H1 (cell line): Measurements from ENCODE around the gene TMEM151B. TPM values are rescaled to one million over a fixed set of nuclear protein-coding genes. Genes with fewer than 3 reads are reported as not detected.

ENCODE experiments used
- CTCF ChIA-PET: fragments of 300-600 bp; sonication (Branson Sonifier 250); formaldehyde crosslinking; loops from one replicate; lab custom pipeline; 2021; ENCODE audit not compliant: partially characterized antibody; lab: Charles Lee
- POLR2A ChIA-PET: fragments of 300-600 bp; sonication (Branson Sonifier 250); formaldehyde crosslinking; loops from one replicate; lab custom pipeline; 2021; ENCODE audit warnings: inconsistent platforms; ENCODE audit not compliant: partially characterized antibody; lab: Charles Lee
- DNase-seq, 2 experiments: peaks; one replicate each; pipeline versions ENCODE4 v3.0.0 to v3.0.0-alpha.2; 2010 to 2022; ENCODE audit warnings: low spot score in 2 of 2, low read depth in 1 of 2, mixed read lengths in 1 of 2
- FAIRE-seq: peaks from 2 replicates; lab custom pipeline; 2011; peaks lifted over from hg19 to GRCh38; lab: Jason Lieb, UNC
- H2AFZ ChIP-seq: 2 replicates; pipeline ENCODE4 v1.8.1; 2012; ENCODE audit warnings: low read length, inconsistent platforms
- H2AK5ac ChIP-seq: 2 replicates; pipeline ENCODE4 v1.6.1; 2013; ENCODE audit warnings: low read depth, low read length
- H2BK120ac ChIP-seq: replicated peaks from 2 replicates; pipeline ENCODE3; 2013; ENCODE audit warnings: low read depth, low read length, inconsistent platforms
- H2BK12ac ChIP-seq: 2 replicates; pipeline ENCODE4 v1.6.1; 2013; ENCODE audit warnings: low read depth, low read length
- H2BK15ac ChIP-seq: 2 replicates; pipeline ENCODE4 v1.6.1; 2013; ENCODE audit warnings: low read length
- H2BK20ac ChIP-seq: 2 replicates; pipeline ENCODE4 v1.6.1; 2013; ENCODE audit warnings: low read length
- H2BK5ac ChIP-seq: 2 replicates; pipeline ENCODE4 v1.6.1; 2013; ENCODE audit warnings: low read depth, low read length
- H3K14ac ChIP-seq: 2 replicates; pipeline ENCODE4 v1.6.1; 2013; ENCODE audit warnings: inconsistent platforms; ENCODE audit not compliant: insufficient read length
- H3K18ac ChIP-seq: 2 replicates; pipeline ENCODE4 v1.6.1; 2013; ENCODE audit warnings: low read length; ENCODE audit errors: extremely low read depth
- H3K23ac ChIP-seq: 2 replicates; pipeline ENCODE4 v1.6.1; 2013; ENCODE audit warnings: inconsistent platforms; ENCODE audit not compliant: insufficient read length
- H3K23me2 ChIP-seq: 2 replicates; pipeline ENCODE4 v1.6.1; 2013; ENCODE audit warnings: low read depth, low read length
- H3K27ac ChIP-seq: 2 replicates; pipeline ENCODE4 v1.6.1; 2011; ENCODE audit warnings: low read depth, low read length, inconsistent platforms
- H3K27me3 ChIP-seq, 4 experiments: replicated peaks in 1 of 4; 1 replicate in 1 of 4; 2 replicates in 3 of 4; pipeline versions ENCODE4 v1.6.1 to v1.8.1; 2011 to 2013; ENCODE audit warnings: low read length in 3 of 4, mild to moderate bottlenecking in 3 of 4, inconsistent platforms in 2 of 4, mixed read lengths in 2 of 4, moderate library complexity in 1 of 4; ENCODE audit not compliant: control insufficient read depth in 3 of 4, insufficient read depth in 3 of 4; ENCODE audit errors: extremely low read depth in 1 of 4
- H3K36me3 ChIP-seq, 4 experiments: 2 replicates each; pipeline versions ENCODE4 v1.6.1 to v1.8.1; 2011 to 2013; ENCODE audit warnings: mild to moderate bottlenecking in 4 of 4, low read length in 3 of 4, moderate library complexity in 2 of 4, control low read depth in 1 of 4, inconsistent platforms in 1 of 4; ENCODE audit not compliant: insufficient read depth in 4 of 4, control insufficient read depth in 2 of 4
- H3K4ac ChIP-seq: replicated peaks from 2 replicates; pipeline ENCODE3; 2013; ENCODE audit warnings: low read length, low read depth, mixed read lengths, inconsistent platforms; ENCODE audit not compliant: insufficient read length
- H3K4me1 ChIP-seq, 4 experiments: replicated peaks in 1 of 4; 1 replicate in 1 of 4; 2 replicates in 3 of 4; pipeline versions ENCODE4 v1.6.1 to v1.8.1; 2011 to 2013; ENCODE audit warnings: low read length in 3 of 4, inconsistent platforms in 2 of 4, mixed read lengths in 1 of 4; ENCODE audit not compliant: insufficient read depth in 4 of 4, control insufficient read depth in 3 of 4
- H3K4me2 ChIP-seq, 2 experiments: 2 replicates each; pipeline versions ENCODE4 v1.6.1 to v1.8.1; 2011 to 2013; ENCODE audit warnings: low read depth in 2 of 2, low read length in 2 of 2, control low read depth in 1 of 2, inconsistent platforms in 1 of 2, mild to moderate bottlenecking in 1 of 2; ENCODE audit not compliant: insufficient read depth in 1 of 2
- H3K4me3 ChIP-seq, 4 experiments: fragments of 200-600, 300-600 bp in 1 of 4; sonication (generic), shearing (Covaris generic), sonication (Bioruptor Twin) in 1 of 4; 2 replicates each; pipeline versions ENCODE4 v1.5.1 to v1.8.1; 2011 to 2016; ENCODE audit warnings: low read length in 4 of 4, low read depth in 3 of 4, control low read depth in 2 of 4, inconsistent platforms in 2 of 4, mild to moderate bottlenecking in 2 of 4, mixed read lengths in 1 of 4, moderate library complexity in 1 of 4; ENCODE audit not compliant: insufficient read depth in 2 of 4; ENCODE audit errors: extremely low read depth in 1 of 4
- H3K56ac ChIP-seq: replicated peaks from 2 replicates; pipeline ENCODE3; 2013; ENCODE audit warnings: low read depth, mild to moderate bottlenecking, mixed read lengths, low read length, inconsistent platforms; ENCODE audit not compliant: insufficient read length
- H3K79me1 ChIP-seq: 2 replicates; pipeline ENCODE4 v1.6.1; 2013; ENCODE audit warnings: low read depth, low read length, control low read depth
- H3K79me2 ChIP-seq, 2 experiments: 2 replicates each; pipeline versions ENCODE4 v1.6.1 to v1.8.1; 2012 to 2013; ENCODE audit warnings: low read length in 2 of 2, mild to moderate bottlenecking in 2 of 2, inconsistent platforms in 1 of 2; ENCODE audit not compliant: insufficient read depth in 2 of 2, control insufficient read depth in 1 of 2
- H3K9ac ChIP-seq, 4 experiments: replicated peaks in 1 of 4; 1 replicate in 1 of 4; 2 replicates in 3 of 4; pipeline versions ENCODE4 v1.6.1 to v1.8.1; 2011 to 2013; ENCODE audit warnings: low read depth in 3 of 4, low read length in 3 of 4, control low read depth in 2 of 4, mild to moderate bottlenecking in 2 of 4, moderate library complexity in 2 of 4, inconsistent platforms in 1 of 4; ENCODE audit errors: extremely low read depth in 1 of 4
- H3K9me3 ChIP-seq, 2 experiments: 2 replicates each; pipeline versions ENCODE4 v1.6.1 to v1.8.1; 2012 to 2013; ENCODE audit warnings: mild to moderate bottlenecking in 2 of 2, moderate library complexity in 2 of 2, control low read depth in 1 of 2, inconsistent platforms in 1 of 2, low read depth in 1 of 2, low read length in 1 of 2, mixed read lengths in 1 of 2; ENCODE audit not compliant: insufficient read depth in 2 of 2
- H4K20me1 ChIP-seq, 2 experiments: replicated peaks in 1 of 2; 2 replicates each; pipeline versions ENCODE3 to v1.8.1; 2011 to 2013; ENCODE audit warnings: inconsistent platforms in 2 of 2, low read length in 2 of 2, mild to moderate bottlenecking in 1 of 2; ENCODE audit not compliant: insufficient read depth in 2 of 2, control insufficient read depth in 1 of 2
- H4K5ac ChIP-seq: 2 replicates; pipeline ENCODE4 v1.6.1; 2013; ENCODE audit warnings: low read length, low read depth, mixed read lengths, inconsistent platforms; ENCODE audit not compliant: insufficient read length
- H4K8ac ChIP-seq: 2 replicates; pipeline ENCODE4 v1.8.0; 2013; ENCODE audit warnings: mild to moderate bottlenecking, moderate library complexity, low read length, inconsistent platforms; ENCODE audit not compliant: insufficient read depth; ENCODE audit errors: extremely low read depth
- H4K91ac ChIP-seq: replicated peaks from 2 replicates; pipeline ENCODE3; 2013; ENCODE audit warnings: low read length, mixed read lengths, inconsistent platforms; ENCODE audit not compliant: insufficient read length
- BACH1 ChIP-seq: IDR thresholded peaks from 2 replicates; pipeline ENCODE4 v1.6.1; 2012; ENCODE audit warnings: low read length, improper control_type of control experiment
- CHD1 ChIP-seq: IDR thresholded peaks from 2 replicates; pipeline ENCODE4 v1.6.1; 2012; ENCODE audit warnings: low read depth, low read length, improper control_type of control experiment
- CHD2 ChIP-seq: IDR thresholded peaks from 2 replicates; pipeline ENCODE4 v1.6.1; 2012; ENCODE audit warnings: low read length, improper control_type of control experiment
- CTCF ChIP-seq, 3 experiments: IDR thresholded peaks; 1 replicate in 2 of 3; 2 replicates in 1 of 3; pipeline versions ENCODE4 v1.5.1 to v1.6.1; 2011; ENCODE audit warnings: low read length in 3 of 3, mild to moderate bottlenecking in 3 of 3, inconsistent platforms in 2 of 3, low read depth in 1 of 3, moderate library complexity in 1 of 3; ENCODE audit not compliant: insufficient read depth in 1 of 3; ENCODE audit errors: control extremely low read depth in 1 of 3
- FOSL1 ChIP-seq: IDR thresholded peaks from 2 replicates; pipeline ENCODE4 v1.6.1; 2011; ENCODE audit warnings: mild to moderate bottlenecking, low read depth, low read length, moderate library complexity; ENCODE audit not compliant: insufficient read depth
- SAP30 ChIP-seq: fragments of 300-600 bp; sonication (generic); IDR thresholded peaks from 2 replicates; pipeline ENCODE4 v1.7.1; 2012; ENCODE audit warnings: low read length, moderate library complexity, mild to moderate bottlenecking, inconsistent platforms; ENCODE audit not compliant: insufficient read depth, insufficient replicate concordance
- SIRT6 ChIP-seq: IDR thresholded peaks from one replicate; pipeline ENCODE4 v1.7.1; 2012; ENCODE audit warnings: low read length, inconsistent platforms
- SP1 ChIP-seq: IDR thresholded peaks from 2 replicates; pipeline ENCODE4 v1.6.1; 2011; ENCODE audit warnings: low read depth, low read length
- SUZ12 ChIP-seq: fragments of 200-600 bp; sonication (generic); IDR thresholded peaks from 2 replicates; pipeline ENCODE4 v1.6.1; 2012; ENCODE audit warnings: mild to moderate bottlenecking, inconsistent platforms, low read length, moderate library complexity, mixed read lengths
- WGBS, 2 experiments: shearing (Covaris generic) in 1 of 2; methylation state at CpG; one replicate each; pipeline versions ENCODE4 v1.1.6 to v1.1.7; 2013 to 2015; ENCODE audit warnings: low lambda C conversion rate in 2 of 2, mixed read lengths in 2 of 2, inconsistent platforms in 1 of 2, low coverage in 1 of 2, missing lambda C conversion rate in 1 of 2; ENCODE audit not compliant: insufficient replicate concordance in 2 of 2, insufficient coverage in 1 of 2, insufficient read length in 1 of 2; ENCODE audit errors: extremely low coverage in 1 of 2, missing lambda C conversion rate in 1 of 2; 5-methylcytosine and 5-hydroxymethylcytosine counted together
- polyA plus RNA-seq, 7 experiments: library from polyadenylated mRNA; depleted of rRNA in 3 of 7; stranded (reverse) in 5 of 7; unstranded in 2 of 7; fragments of >200 nt in 5 of 7; fragments of 200-250 nt in 2 of 7; gene quantifications; 1 replicate in 5 of 7; 2 replicates in 1 of 7; 4 replicates in 1 of 7; pipeline versions ENCODE4 v1.2.1 to v1.2.3, GENCODE V29; 2011 to 2013; ENCODE audit warnings: missing spikeins in 2 of 7, mixed read lengths in 2 of 7
- total RNA-seq: library from RNA; stranded (reverse); fragmentation: NEBNext Ultra II Directional; extraction: Animal tissue kit (Norgen Biotek cat#: 25700); gene quantifications from 2 replicates; pipeline ENCODE4 v1.2.1, GENCODE V29; 2021

Gene TMEM151B
- total and polyA plus RNA-seq, 2 of the 8 experiments (the other 6 are each of a cell fraction or from before 2014, with no cell fraction given) = 8.0 to 15.5 TPM

GRCh38 chr6:44271914-44272313, 1.7 kb downstream of the TMEM151B start:
- no peak overlapping the region; a peak in 1 of 7 replicates for H3K9ac ChIP-seq
- ChIA-PET CTCF (interaction anchor here (1.0 to 19.0 kb wide), 6 partner anchors 13 to 65 kb away, joined by 3 to 330 read pairs (median 4); partner anchors contain the start of gene AARS2), POLR2A (interaction anchor here (0.7 to 12.0 kb wide), 7 partner anchors 10 to 63 kb away, joined by 3 to 138 read pairs (median 8); partner anchors contain the start of genes HSP90AB1 and SLC35B2)
- no peak overlapping the region for H4K8ac ChIP-seq
- H2BK120ac ChIP-seq = no peak overlapping the region
- 60% methylated on average over 3 of the region's 3 CpGs; no CpG with 5 or more reads in 1 of the 2 experiments for WGBS, 2 experiments
- no peak overlapping the region for H2AK5ac ChIP-seq
- no peak overlapping the region for H4K5ac ChIP-seq
- peaks cover 6% of the 10 kb centered on the region; the same call in 1 of the 2 replicates for H3K23me2 ChIP-seq
- H2AFZ ChIP-seq = no peak overlapping the region
- no peak overlapping the region for H3K14ac ChIP-seq
- peaks cover 0 to 3% (median 1%) of the 10 kb centered on the region in 4 experiments; a peak in 2 of 7 replicates for H3K27me3 ChIP-seq
- peak overlapping the region; percentile 39; the same call in 1 of the 2 replicates for H2BK12ac ChIP-seq
- peak overlapping the region; percentile 4; the same call in 1 of the 2 replicates for H2BK5ac ChIP-seq
- H3K4me3 ChIP-seq = peak overlapping the region in 1 of 4 experiments; percentile 60; a peak in 2 of 8 replicates
- peak overlapping the region; percentile 74 to 82 for H3K4me2 ChIP-seq
- H3K79me2 ChIP-seq = no peaks in the 10 kb centered on the region
- H3K9me3 ChIP-seq = no peaks in the 10 kb centered on the region
- no peak overlapping the region for H3K23ac ChIP-seq
- H3K4me1 ChIP-seq = peaks cover 12 to 33% (median 14%) of the 10 kb centered on the region in 4 experiments
- peaks cover 0 to 9% (median 3%) of the 10 kb centered on the region in 4 experiments; a peak in 4 of 8 replicates for H3K36me3 ChIP-seq
- H3K56ac ChIP-seq = no peak overlapping the region
- H3K27ac ChIP-seq = no peak overlapping the region
- no peak overlapping the region for H4K91ac ChIP-seq
- H3K18ac ChIP-seq = no peak overlapping the region
- no peaks in the 10 kb centered on the region; the same call in 1 of the 2 replicates for H3K79me1 ChIP-seq
- no peak for TF ChIP-seq SAP30
- no peak for TF ChIP-seq CHD1
- no peak for TF ChIP-seq FOSL1
- no peak for TF ChIP-seq CTCF (IDR thresholded peaks at IDR 0.05; ENCODE audit: control extremely low read depth in 1 of 3, insufficient read depth in 1 of 3, low read depth in 1 of 3, low read length in 3 of 3)
- TF ChIP-seq SP1 = no peak
- TF ChIP-seq SUZ12 = no peak
- no peak for TF ChIP-seq CHD2
- TF ChIP-seq BACH1 = no peak
- TF ChIP-seq SIRT6 = no peak
- peak overlapping the region; percentile 72 for H2BK15ac ChIP-seq
- peaks cover 0 to 3% of the 10 kb centered on the region in 2 experiments for H4K20me1 ChIP-seq
- no peak overlapping the region for H3K4ac ChIP-seq
- FAIRE-seq (no peak), DNase-seq (no peak)
- peak overlapping the region; percentile 32; the same call in 1 of the 2 replicates for H2BK20ac ChIP-seq
